GM23248 (cell line): Measurements from ENCODE around the gene SOSTDC1.

ENCODE experiments used
- EZH2 ChIP-seq: fragments of 200-600 bp; sonication (generic); IDR thresholded peaks from 2 replicates; pipeline ENCODE4 v1.6.1; 2018; ENCODE audit warnings: antibody characterized with exemption, mild to moderate bottlenecking; ENCODE audit not compliant: insufficient read depth, poor library complexity, severe bottlenecking
- EZH2phosphoT487 ChIP-seq: fragments of 200-600 bp; sonication (generic); IDR thresholded peaks from 2 replicates; pipeline ENCODE4 v1.6.1; 2018; ENCODE audit warnings: antibody characterized with exemption, moderate library complexity, mild to moderate bottlenecking, low read depth; ENCODE audit not compliant: insufficient read depth

- TF ChIP-seq EZH2 (no peak), EZH2phosphoT487 (no peak)
Measured at GRCh38 chr7:16422103-16422435, 43.5 kb downstream of the SOSTDC1 start.
